Upper lobe of right lung (tissue), 1 donor: ENCODE data around the gene PTCD1. TPM values are rescaled to one million over a fixed set of nuclear protein-coding genes. Genes with fewer than 3 reads are reported as not detected.

Source experiments
- ATAC-seq: fragments of 200-7000 bp; cut with Tn5 transposase; one replicate; pipeline ENCODE4 v1.9.1; 2020; ENCODE audit warnings: mild to moderate bottlenecking, moderate library complexity
- DNase-seq: peaks from one replicate; pipeline ENCODE4 v3.0.0-alpha.2; 2020
- H3K27ac ChIP-seq: fragments of 200-600 bp; one replicate; pipeline ENCODE4 v1.8.0; 2022
- H3K27me3 ChIP-seq: fragments of 200-600 bp; one replicate; pipeline ENCODE4 v1.8.0; 2022; ENCODE audit warnings: mild to moderate bottlenecking
- H3K36me3 ChIP-seq: fragments of 200-600 bp; one replicate; pipeline ENCODE4 v1.8.0; 2022
- H3K4me1 ChIP-seq: fragments of 200-600 bp; one replicate; pipeline ENCODE4 v1.8.0; 2022
- H3K4me3 ChIP-seq: fragments of 200-600 bp; one replicate; pipeline ENCODE4 v1.8.0; 2022; ENCODE audit warnings: mild to moderate bottlenecking
- H3K9me3 ChIP-seq: fragments of 200-600 bp; one replicate; pipeline ENCODE4 v1.8.0; 2022
- CTCF ChIP-seq: fragments of 200-600 bp; IDR thresholded peaks from one replicate; pipeline ENCODE4 v1.8.0; 2022; ENCODE audit warnings: antibody characterized with exemption
- intact Hi-C: fragments of 100-400 bp; cut with DNase I; formaldehyde crosslinking; loops from one replicate; pipeline ENCODE4 v1.11.0; 2022
- total RNA-seq: library from RNA; stranded (reverse); fragmentation: NEBNext Ultra II Directional; extraction: Animal tissue kit (Norgen Biotek cat#: 25700); gene quantifications from one replicate; pipeline ENCODE4 v1.2.1, GENCODE V29; 2021
- donor health status: DM: no; HTN: yes; CAD: no; lungs with severe emphysema.

Gene PTCD1
- total RNA-seq, 1 donor from 2014 or later = 7.5 TPM

GRCh38 chr7:99372275-99373090 is 66.1 kb downstream of the PTCD1 start:
- Histone ChIP-seq H3K36me3 (peaks cover 18% of the 10 kb centered on the region), H3K27ac (peak overlapping the region; percentile 71), H3K4me1 (peaks cover 33% of the 10 kb centered on the region), H3K27me3 (no peaks in the 10 kb centered on the region), H3K4me3 (no peak overlapping the region), H3K9me3 (no peaks in the 10 kb centered on the region)
- no peak for DNase-seq
- TF ChIP-seq CTCF = no peak
- intact Hi-C loops = no loop called here
- peak; percentile 17 for ATAC-seq

DNA sequence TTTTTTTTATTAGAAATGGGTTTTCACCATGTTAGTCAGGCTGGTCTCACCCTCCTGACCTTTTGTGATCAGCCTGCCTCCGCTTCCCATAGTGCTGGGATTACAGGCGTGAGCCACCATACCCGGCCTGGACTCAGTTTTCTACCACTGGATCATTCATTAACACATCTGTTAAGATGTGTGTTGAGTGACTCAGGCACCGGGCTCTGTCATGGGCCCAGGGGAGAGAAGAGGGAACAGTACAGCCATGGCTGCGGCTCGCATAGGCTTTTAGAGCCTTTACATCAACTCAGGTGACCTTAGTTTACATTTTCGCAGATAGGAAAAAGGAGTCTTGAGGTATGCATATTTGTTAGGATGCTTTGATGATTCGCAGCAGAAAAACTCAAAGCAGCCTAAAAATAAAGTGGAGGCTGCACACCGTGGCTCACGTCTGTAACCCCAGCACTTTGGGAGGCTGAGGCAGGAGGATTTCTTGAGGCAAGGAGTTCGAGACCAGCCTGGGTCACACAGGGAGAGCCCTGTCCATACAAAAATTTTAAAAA is 67.2 kb downstream of the PTCD1 start:
- no peak overlapping the region for H3K4me3 ChIP-seq
- no peak for DNase-seq
- no peaks in the 10 kb centered on the region for H3K9me3 ChIP-seq
- H3K4me1 ChIP-seq = peaks cover 31% of the 10 kb centered on the region
- intact Hi-C loops = no loop called here
- no peaks in the 10 kb centered on the region for H3K27me3 ChIP-seq
- H3K36me3 ChIP-seq = peaks cover 18% of the 10 kb centered on the region
- no peak for ATAC-seq
- H3K27ac ChIP-seq = peak overlapping the region; percentile 71
- TF ChIP-seq CTCF = no peak

GRCh38 chr7:99369767-99370391 is 68.7 kb downstream of the PTCD1 start:
- Histone ChIP-seq H3K27me3 (no peaks in the 10 kb centered on the region), H3K27ac (peak overlapping the region; percentile 71), H3K36me3 (peaks cover 30% of the 10 kb centered on the region), H3K4me3 (no peak overlapping the region), H3K9me3 (no peaks in the 10 kb centered on the region), H3K4me1 (peaks cover 20% of the 10 kb centered on the region)
- ATAC-seq = no peak
- intact Hi-C loops = loop anchor here (10.0 kb wide), 1 partner anchor 45 kb away; no protein-coding TSS in a partner anchor
- no peak for TF ChIP-seq CTCF
- no peak for DNase-seq

- Histone ChIP-seq H3K27ac (peak overlapping the region; percentile 71), H3K4me1 (peaks cover 17% of the 10 kb centered on the region), H3K36me3 (peaks cover 40% of the 10 kb centered on the region), H3K9me3 (no peaks in the 10 kb centered on the region), H3K27me3 (no peaks in the 10 kb centered on the region), H3K4me3 (no peak overlapping the region)
- no peak for TF ChIP-seq CTCF
- ATAC-seq = peak; percentile 67
- no peak for DNase-seq
- intact Hi-C loops = loop anchor here (10.0 kb wide), 1 partner anchor 46 kb away; no protein-coding TSS in a partner anchor
These were observed 69.7 kb downstream of the PTCD1 start for GRCh38 chr7:99368750-99369389.

Other genes with a start within 250 kb of the PTCD1 start
- gene KPNA7, start 230.7 kb downstream of the PTCD1 start, total RNA-seq = 0.29 TPM
- gene MYH16, start 166.0 kb downstream of the PTCD1 start, total RNA-seq = not detected
- 137 TPM for gene ARPC1A, start 112.9 kb downstream of the PTCD1 start, total RNA-seq
- gene ARPC1B, start 64.1 kb downstream of the PTCD1 start, total RNA-seq = 219 TPM
- 76.4 TPM for gene PDAP1, start 30.2 kb downstream of the PTCD1 start, total RNA-seq
- 72.0 TPM for gene BUD31, start 29.8 kb downstream of the PTCD1 start, total RNA-seq
- 26.9 TPM for gene CPSF4, start 145 bp upstream of the PTCD1 start, total RNA-seq
- gene ATP5MF, start 27.4 kb upstream of the PTCD1 start, total RNA-seq = 231 TPM
- gene ZNF789, start 34.1 kb upstream of the PTCD1 start, total RNA-seq = 9.6 TPM
- 34.5 TPM for gene ZNF394, start 61.5 kb upstream of the PTCD1 start, total RNA-seq
- 7.4 TPM for gene ZKSCAN5, start 65.9 kb upstream of the PTCD1 start, total RNA-seq
- gene FAM200A, start 113.3 kb upstream of the PTCD1 start, total RNA-seq = 4.9 TPM
- 63.1 TPM for gene ZNF655, start 119.8 kb upstream of the PTCD1 start, total RNA-seq
- 1.0 TPM for gene TMEM225B, start 159.5 kb upstream of the PTCD1 start, total RNA-seq
- 18.3 TPM for gene ZSCAN25, start 178.1 kb upstream of the PTCD1 start, total RNA-seq
- gene CYP3A5, start 241.2 kb upstream of the PTCD1 start, total RNA-seq = 15.1 TPM